Liver (tissue), 3 donors: ENCODE results near the gene MCF2L.

Source experiments
- ATF3 ChIP-seq: IDR thresholded peaks from 2 replicates; pipeline ENCODE4 v1.6.1; 2016; ENCODE audit warnings: antibody characterized with exemption
- EGR1 ChIP-seq, 2 donors: IDR thresholded peaks; 2 replicates each; pipeline ENCODE4 v1.6.1; 2016 to 2018; ENCODE audit warnings: antibody characterized with exemption in 2 of 2, low read depth in 2 of 2
- FOXA1 ChIP-seq: IDR thresholded peaks from 2 replicates; pipeline ENCODE4 v1.6.1; 2016; ENCODE audit warnings: antibody characterized with exemption
- HNF4G ChIP-seq: IDR thresholded peaks from 2 replicates; pipeline ENCODE4 v1.6.1; 2016; ENCODE audit warnings: antibody characterized with exemption
- MAX ChIP-seq: IDR thresholded peaks from 2 replicates; pipeline ENCODE4 v1.6.1; 2016; ENCODE audit warnings: antibody characterized with exemption
- NR2F2 ChIP-seq: IDR thresholded peaks from 2 replicates; pipeline ENCODE4 v1.6.1; 2016; ENCODE audit warnings: antibody characterized with exemption
- RAD21 ChIP-seq, 2 donors: IDR thresholded peaks; 2 replicates each; pipeline ENCODE4 v1.6.1; 2016; ENCODE audit warnings: antibody characterized with exemption in 2 of 2, mild to moderate bottlenecking in 2 of 2
- SP1 ChIP-seq: IDR thresholded peaks from 2 replicates; pipeline ENCODE4 v1.6.1; 2018; ENCODE audit warnings: antibody characterized with exemption, mild to moderate bottlenecking
- TAF1 ChIP-seq: conservative IDR thresholded peaks from 2 replicates; pipeline ENCODE4 v1.6.1; 2016; ENCODE audit warnings: antibody characterized with exemption, mild to moderate bottlenecking
- YY1 ChIP-seq: IDR thresholded peaks from 2 replicates; pipeline ENCODE4 v1.6.1; 2016; ENCODE audit warnings: antibody characterized with exemption, mild to moderate bottlenecking
- TF ChIP-seq, protein P1 (sequence below): fragments of 150-350 bp; IDR thresholded peaks from 2 replicates; pipeline ENCODE4 v1.5.1; 2017; ENCODE audit warnings: improper control_type of control experiment, low read depth, low read length; ENCODE audit not compliant: missing input control
- TF ChIP-seq, protein P2 (sequence below): IDR thresholded peaks from 2 replicates; pipeline ENCODE4 v1.6.1; 2016; ENCODE audit warnings: antibody characterized with exemption, mild to moderate bottlenecking
- donor health status: healthy.
- donor health status: healthy.

- TF ChIP-seq, protein P1, sequence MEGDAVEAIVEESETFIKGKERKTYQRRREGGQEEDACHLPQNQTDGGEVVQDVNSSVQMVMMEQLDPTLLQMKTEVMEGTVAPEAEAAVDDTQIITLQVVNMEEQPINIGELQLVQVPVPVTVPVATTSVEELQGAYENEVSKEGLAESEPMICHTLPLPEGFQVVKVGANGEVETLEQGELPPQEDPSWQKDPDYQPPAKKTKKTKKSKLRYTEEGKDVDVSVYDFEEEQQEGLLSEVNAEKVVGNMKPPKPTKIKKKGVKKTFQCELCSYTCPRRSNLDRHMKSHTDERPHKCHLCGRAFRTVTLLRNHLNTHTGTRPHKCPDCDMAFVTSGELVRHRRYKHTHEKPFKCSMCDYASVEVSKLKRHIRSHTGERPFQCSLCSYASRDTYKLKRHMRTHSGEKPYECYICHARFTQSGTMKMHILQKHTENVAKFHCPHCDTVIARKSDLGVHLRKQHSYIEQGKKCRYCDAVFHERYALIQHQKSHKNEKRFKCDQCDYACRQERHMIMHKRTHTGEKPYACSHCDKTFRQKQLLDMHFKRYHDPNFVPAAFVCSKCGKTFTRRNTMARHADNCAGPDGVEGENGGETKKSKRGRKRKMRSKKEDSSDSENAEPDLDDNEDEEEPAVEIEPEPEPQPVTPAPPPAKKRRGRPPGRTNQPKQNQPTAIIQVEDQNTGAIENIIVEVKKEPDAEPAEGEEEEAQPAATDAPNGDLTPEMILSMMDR, result no peak
- TF ChIP-seq, protein P2, sequence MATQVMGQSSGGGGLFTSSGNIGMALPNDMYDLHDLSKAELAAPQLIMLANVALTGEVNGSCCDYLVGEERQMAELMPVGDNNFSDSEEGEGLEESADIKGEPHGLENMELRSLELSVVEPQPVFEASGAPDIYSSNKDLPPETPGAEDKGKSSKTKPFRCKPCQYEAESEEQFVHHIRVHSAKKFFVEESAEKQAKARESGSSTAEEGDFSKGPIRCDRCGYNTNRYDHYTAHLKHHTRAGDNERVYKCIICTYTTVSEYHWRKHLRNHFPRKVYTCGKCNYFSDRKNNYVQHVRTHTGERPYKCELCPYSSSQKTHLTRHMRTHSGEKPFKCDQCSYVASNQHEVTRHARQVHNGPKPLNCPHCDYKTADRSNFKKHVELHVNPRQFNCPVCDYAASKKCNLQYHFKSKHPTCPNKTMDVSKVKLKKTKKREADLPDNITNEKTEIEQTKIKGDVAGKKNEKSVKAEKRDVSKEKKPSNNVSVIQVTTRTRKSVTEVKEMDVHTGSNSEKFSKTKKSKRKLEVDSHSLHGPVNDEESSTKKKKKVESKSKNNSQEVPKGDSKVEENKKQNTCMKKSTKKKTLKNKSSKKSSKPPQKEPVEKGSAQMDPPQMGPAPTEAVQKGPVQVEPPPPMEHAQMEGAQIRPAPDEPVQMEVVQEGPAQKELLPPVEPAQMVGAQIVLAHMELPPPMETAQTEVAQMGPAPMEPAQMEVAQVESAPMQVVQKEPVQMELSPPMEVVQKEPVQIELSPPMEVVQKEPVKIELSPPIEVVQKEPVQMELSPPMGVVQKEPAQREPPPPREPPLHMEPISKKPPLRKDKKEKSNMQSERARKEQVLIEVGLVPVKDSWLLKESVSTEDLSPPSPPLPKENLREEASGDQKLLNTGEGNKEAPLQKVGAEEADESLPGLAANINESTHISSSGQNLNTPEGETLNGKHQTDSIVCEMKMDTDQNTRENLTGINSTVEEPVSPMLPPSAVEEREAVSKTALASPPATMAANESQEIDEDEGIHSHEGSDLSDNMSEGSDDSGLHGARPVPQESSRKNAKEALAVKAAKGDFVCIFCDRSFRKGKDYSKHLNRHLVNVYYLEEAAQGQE, result no peak
- TF ChIP-seq RAD21 (IDR thresholded peaks at IDR 0.05), result no peak
- TF ChIP-seq EGR1 (IDR thresholded peaks at IDR 0.05; ENCODE audit: low read depth in 2 of 2), result no peak
- TF ChIP-seq YY1, result no peak
- TF ChIP-seq TAF1, result no peak
- TF ChIP-seq MAX, result no peak
- TF ChIP-seq SP1, result no peak
- no peak for TF ChIP-seq NR2F2
- TF ChIP-seq ATF3, result no peak
- TF ChIP-seq FOXA1, result no peak
- no peak for TF ChIP-seq HNF4G
These were observed 72.9 kb downstream of the MCF2L start for GRCh38 chr13:113041896-113042295.
